Right ventricle myocardium inferior (tissue), 1 donor: Measurements from ENCODE around the gene AGBL1. TPM values are rescaled to one million over a fixed set of nuclear protein-coding genes. Genes with fewer than 3 reads are reported as not detected.

Experiments used
- ATAC-seq: fragments of 200-7000 bp; cut with Tn5 transposase; one replicate; pipeline ENCODE4 v1.9.1; 2020; ENCODE audit warnings: mild to moderate bottlenecking, moderate library complexity
- DNase-seq: peaks from one replicate; pipeline ENCODE4 v3.0.0; 2021; ENCODE audit errors: missing footprints
- intact Hi-C: fragments of 100-400 bp; cut with DNase I; formaldehyde crosslinking; loops from one replicate; pipeline ENCODE4 v1.11.0; 2022
- total RNA-seq: library from RNA; stranded (reverse); fragmentation: NEBNext Ultra II Directional; extraction: Animal tissue kit (Norgen Biotek cat#: 25700); gene quantifications from one replicate; pipeline ENCODE4 v1.2.1, GENCODE V29; 2021
- donor health status: DM: no; HTN: yes; CAD: no; lungs with severe emphysema.

AGBL1 gene
- total RNA-seq, 1 donor from 2014 or later: not detected

DNA sequence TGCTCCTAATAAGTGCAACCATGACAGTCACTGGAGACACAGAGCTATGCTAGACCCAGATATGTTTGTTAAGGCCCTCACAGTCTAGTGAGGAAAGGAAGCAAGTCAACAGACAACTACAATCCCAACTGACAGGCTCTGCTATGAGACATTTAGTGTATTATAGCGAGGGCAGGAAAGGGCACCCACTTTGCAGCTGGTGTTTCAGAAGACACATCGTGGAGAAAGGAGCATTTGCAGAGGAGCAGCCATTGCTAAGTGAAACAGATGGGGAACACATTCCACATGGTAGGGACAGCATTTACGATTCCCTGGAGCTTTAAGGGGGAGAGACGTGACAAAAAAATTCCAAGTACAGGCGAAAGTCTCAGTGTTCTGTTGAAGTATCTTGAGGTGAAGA is 685.6 kb downstream of the AGBL1 start:
- no peak for ATAC-seq
- no peak for DNase-seq
- intact Hi-C loops: loop anchor here (10.0 kb wide), 1 partner anchor 720 kb away; no protein-coding TSS in a partner anchor

GRCh38 chr15:86772369-86773059 is 692.8 kb downstream of the AGBL1 start:
- DNase-seq (no peak), ATAC-seq (no peak)
- intact Hi-C loops: no loop called here

GRCh38 chr15:86773736-86774135 is 694.1 kb downstream of the AGBL1 start:
- intact Hi-C loops: no loop called here
- DNase-seq (no peak), ATAC-seq (no peak)

DNA sequence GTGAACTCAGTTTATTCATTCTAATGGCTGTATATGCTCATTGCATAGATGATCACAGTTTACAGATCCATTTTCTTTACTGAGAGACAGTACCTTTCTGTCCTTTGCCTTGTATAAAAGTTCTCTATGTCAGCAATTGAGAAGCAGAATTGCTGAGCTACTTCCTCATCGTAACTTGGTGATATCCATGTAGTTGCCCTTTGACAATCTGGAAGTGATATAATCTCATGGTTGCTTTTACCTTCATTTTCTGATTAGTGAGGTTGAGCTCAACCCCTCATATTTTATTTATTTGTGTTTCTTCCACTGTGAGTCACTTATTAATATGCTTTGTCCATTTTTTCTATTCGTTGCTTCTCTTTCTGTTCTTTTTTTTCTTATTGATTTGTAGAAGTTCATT is 696.5 kb downstream of the AGBL1 start:
- ATAC-seq: no peak
- intact Hi-C loops: no loop called here
- DNase-seq: no peak

DNA sequence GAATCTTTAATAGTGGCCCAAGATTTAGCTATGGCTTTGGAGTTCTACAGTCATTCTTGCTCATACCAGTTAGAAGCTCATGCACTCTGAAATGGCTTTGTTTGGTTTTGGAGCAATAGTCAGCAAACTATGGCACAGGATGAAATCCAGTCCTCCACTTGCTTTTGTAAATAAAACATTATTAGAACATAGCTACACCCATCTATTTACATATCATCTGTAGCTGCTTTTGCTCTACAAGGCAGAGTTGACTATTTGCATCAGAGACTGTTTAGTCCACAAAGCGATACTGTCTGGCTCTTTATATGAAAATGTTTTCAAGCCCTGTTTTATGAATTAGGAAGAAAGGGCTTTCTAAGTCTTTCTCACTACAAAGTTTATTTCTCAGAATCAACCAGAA is 716.9 kb downstream of the AGBL1 start:
- DNase-seq: no peak
- ATAC-seq: no peak
- intact Hi-C loops: no loop called here

DNA sequence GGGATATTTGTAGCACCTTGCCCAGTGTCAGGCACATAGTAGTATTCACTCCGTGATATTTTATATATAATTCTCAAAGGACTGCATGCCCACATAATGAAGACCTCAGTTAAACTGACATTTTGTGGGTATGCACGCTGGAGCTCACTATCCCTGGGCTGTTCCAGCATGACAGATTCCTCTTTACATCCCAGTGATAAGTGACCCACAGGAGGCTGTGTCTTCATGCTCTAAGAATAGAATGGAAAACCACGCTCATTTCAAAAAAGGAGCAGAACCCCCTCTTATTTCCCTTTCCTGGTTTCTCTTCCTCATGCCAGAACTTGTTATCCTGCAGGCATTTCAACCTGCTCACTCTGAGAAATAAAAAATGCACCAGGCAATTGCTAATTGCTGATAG is 717.5 kb downstream of the AGBL1 start:
- DNase-seq: no peak
- ATAC-seq: no peak
- intact Hi-C loops: no loop called here

- ATAC-seq: no peak
- DNase-seq: no peak
- intact Hi-C loops: no loop called here
Observed at GRCh38 chr15:86799226-86799625, 719.6 kb downstream of the AGBL1 start.

- no peak for DNase-seq
- no peak for ATAC-seq
- intact Hi-C loops: no loop called here
Observed at GRCh38 chr15:86802244-86802643, 722.6 kb downstream of the AGBL1 start.

- intact Hi-C loops: no loop called here
- no peak for DNase-seq
- ATAC-seq: no peak
Observed at GRCh38 chr15:86804406-86804805, 724.7 kb downstream of the AGBL1 start.

- DNase-seq: no peak
- intact Hi-C loops: no loop called here
- no peak for ATAC-seq
Observed at GRCh38 chr15:86810329-86810728, 730.7 kb downstream of the AGBL1 start.

DNA sequence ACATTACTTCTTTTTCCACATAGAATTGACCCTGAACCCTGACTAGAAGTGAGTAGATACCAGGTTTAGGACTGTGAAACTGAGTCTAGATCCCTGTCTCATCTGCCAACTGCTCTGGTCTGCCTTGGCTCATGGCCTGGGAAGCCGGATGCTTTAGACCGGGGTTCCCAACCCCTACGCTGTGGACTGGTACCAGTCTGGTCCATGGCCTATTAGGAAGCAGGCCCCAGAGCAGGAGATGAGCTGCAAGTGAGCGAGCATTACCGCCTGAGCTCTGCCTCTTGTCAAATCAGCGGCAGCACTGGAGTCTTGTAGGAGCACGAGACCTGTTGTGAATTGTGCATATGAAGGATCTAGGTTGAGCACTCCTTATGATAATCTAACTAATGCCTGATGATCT is 734.2 kb downstream of the AGBL1 start:
- ATAC-seq (no peak), DNase-seq (no peak)
- intact Hi-C loops: no loop called here

GRCh38 chr15:86829245-86829644 is 749.6 kb downstream of the AGBL1 start:
- DNase-seq: no peak
- no peak for ATAC-seq
- intact Hi-C loops: no loop called here

- intact Hi-C loops: no loop called here
- DNase-seq (no peak), ATAC-seq (no peak)
Observed at GRCh38 chr15:86830304-86830703, 750.6 kb downstream of the AGBL1 start.

- intact Hi-C loops: no loop called here
- DNase-seq (no peak), ATAC-seq (peak; percentile 62)
Observed at GRCh38 chr15:86833595-86833994, 753.9 kb downstream of the AGBL1 start.

DNA sequence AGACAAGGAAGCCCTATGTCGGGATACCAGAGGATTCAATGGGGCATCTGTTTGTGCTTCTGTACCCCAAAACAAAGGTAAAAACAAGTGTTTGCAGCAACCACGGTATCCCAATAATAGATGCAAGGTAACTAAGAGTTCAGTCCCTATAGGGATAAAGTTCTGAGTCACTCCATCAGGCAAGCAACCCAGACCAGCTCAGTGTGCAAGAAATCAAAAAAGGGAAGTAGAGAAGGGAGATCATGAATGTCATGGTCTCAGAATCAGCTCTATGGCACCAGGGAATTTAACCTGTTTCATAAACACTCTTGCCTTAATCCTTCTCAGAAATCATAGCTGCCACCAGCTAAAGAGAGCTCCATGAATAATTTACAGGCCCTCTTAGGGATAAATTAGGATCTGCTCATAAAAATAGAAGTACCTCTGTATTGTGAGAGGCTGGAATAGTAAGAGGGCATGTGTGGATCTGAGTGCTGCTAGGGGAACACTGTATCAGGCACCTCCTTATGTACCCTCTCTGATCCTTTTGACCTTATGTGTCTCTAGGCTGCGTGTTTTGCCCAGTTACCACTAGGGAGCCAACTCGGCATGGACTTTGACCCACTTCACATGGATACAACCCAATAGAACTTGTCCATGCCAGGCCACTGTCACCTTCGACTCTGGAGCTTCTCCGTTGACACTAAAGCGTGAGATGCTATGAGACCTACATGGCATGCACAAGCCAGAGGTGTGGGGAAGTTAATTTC is 754.6 kb downstream of the AGBL1 start:
- DNase-seq: no peak
- ATAC-seq: peak; percentile 95
- intact Hi-C loops: loop anchor here (1.0 kb wide), 1 partner anchor 15 kb away; no protein-coding TSS in a partner anchor

DNA sequence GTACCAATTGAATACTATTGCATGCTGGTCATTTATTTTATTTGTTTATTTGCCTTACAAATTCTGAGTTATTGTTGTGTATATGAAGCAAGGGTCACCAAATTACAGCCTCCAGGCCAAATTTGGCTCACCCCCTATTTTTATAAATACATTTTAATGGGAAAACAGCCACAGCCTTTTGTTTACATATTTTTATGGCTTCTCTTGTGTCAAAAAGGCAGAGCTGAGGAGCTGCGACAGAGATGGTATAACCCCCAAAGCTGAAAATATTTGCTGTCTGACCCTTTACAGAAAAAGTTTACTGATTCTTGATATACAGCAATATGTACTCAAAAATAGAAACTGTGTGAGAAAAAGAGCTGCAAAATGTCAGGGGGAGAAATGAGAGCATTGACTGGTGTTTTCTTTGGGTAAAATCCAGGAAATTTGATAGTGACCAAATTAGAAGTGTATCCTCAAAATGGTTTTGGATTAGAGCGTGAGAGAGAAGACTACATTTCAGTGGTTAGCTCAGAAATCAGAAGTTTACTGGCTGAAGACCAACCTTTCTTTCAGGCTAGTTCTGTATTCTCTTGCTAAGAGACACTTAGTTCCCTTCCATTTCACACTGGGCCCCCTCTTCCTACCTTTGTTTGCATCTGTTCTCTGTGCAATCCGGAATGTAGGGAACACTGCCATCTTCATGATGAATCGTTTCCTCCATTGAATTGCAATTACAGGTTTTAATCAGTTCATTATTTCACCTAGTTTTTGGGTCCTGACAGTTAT is 757.8 kb downstream of the AGBL1 start:
- intact Hi-C loops: no loop called here
- DNase-seq: no peak
- no peak for ATAC-seq

GRCh38 chr15:86839502-86839901 is 759.8 kb downstream of the AGBL1 start:
- DNase-seq (no peak), ATAC-seq (no peak)
- intact Hi-C loops: no loop called here

DNA sequence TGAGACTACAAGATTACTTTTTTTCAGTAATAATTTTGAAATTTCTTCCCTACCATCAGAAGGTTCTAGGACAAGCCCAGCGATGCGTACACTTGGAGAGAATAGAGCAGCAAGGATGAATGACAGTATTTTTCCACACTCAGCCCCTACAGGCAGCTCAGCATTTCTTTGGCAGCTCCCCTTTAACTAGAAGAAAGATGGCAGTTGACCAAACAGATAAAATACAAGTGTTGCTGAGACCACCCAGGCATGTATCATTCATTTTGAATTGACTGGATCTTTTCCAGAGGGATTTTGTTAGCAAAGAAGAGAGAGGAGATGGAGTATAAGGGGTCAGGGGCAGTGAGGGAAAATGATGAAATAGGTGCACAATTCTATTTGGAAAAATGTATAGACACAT is 761.3 kb downstream of the AGBL1 start:
- no peak for ATAC-seq
- no peak for DNase-seq
- intact Hi-C loops: no loop called here

DNA sequence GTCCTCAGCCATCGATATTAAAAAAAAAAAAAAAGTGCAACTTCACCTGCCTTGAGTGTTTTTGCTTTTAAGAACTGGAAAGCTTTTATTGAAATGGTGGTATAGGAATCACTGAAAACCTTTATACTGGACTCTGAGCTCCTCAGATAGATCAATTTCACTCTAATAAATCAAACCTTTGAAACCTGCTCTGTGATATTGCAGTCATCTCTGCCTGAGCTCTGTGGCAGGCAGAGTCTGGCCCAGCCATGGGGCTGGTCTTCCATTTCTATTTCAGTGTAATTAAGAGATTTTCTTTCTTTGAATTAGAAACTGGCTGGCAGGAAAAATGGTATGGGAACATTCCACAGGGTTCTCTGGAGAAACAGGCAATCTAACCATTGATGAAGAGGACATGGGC is 762.5 kb downstream of the AGBL1 start:
- DNase-seq: no peak
- ATAC-seq: no peak
- intact Hi-C loops: no loop called here

- ATAC-seq (no peak), DNase-seq (no peak)
- intact Hi-C loops: no loop called here
Observed at GRCh38 chr15:86846036-86846435, 766.4 kb downstream of the AGBL1 start.
